Mesenchymal stem cell (in vitro differentiated cells and primary cell): ENCODE measurements around the gene EPHX1.

Experiments
- DNase-seq: peaks from one replicate; pipeline ENCODE4 v3.0.0-alpha.2; 2013
- H2AFZ ChIP-seq: one replicate; pipeline ENCODE4 v1.6.1; 2013; ENCODE audit warnings: low read depth, mild to moderate bottlenecking, control low read depth, inconsistent platforms, low read length, moderate library complexity
- H2AK5ac ChIP-seq: 2 replicates; pipeline ENCODE4 v1.6.1; 2013; ENCODE audit warnings: low read length, moderate library complexity, mild to moderate bottlenecking, inconsistent platforms; ENCODE audit not compliant: severe bottlenecking
- H2BK120ac ChIP-seq: one replicate; pipeline ENCODE4 v1.6.1; 2013; ENCODE audit warnings: low read depth, mild to moderate bottlenecking, inconsistent platforms, low read length, moderate library complexity
- H2BK12ac ChIP-seq, 2 experiments: one replicate each; pipeline ENCODE4 v1.6.1; 2013; ENCODE audit warnings: inconsistent platforms in 2 of 2, low read length in 2 of 2, mild to moderate bottlenecking in 2 of 2, moderate library complexity in 2 of 2, control low read depth in 1 of 2
- H2BK15ac ChIP-seq: one replicate; pipeline ENCODE4 v1.6.1; 2013; ENCODE audit warnings: mild to moderate bottlenecking, low read depth, inconsistent platforms; ENCODE audit not compliant: poor library complexity, severe bottlenecking
- H2BK5ac ChIP-seq: 2 replicates; pipeline ENCODE4 v1.6.1; 2013; ENCODE audit warnings: low read depth, mild to moderate bottlenecking, low read length, control low read depth, inconsistent platforms; ENCODE audit not compliant: poor library complexity, severe bottlenecking
- H3K14ac ChIP-seq, 2 experiments: one replicate each; pipeline ENCODE4 v1.6.1; 2013; ENCODE audit warnings: inconsistent platforms in 2 of 2, low read length in 2 of 2, control low read depth in 1 of 2, mild to moderate bottlenecking in 1 of 2, moderate library complexity in 1 of 2
- H3K18ac ChIP-seq, 2 experiments: one replicate each; pipeline ENCODE4 v1.6.1; 2013; ENCODE audit warnings: inconsistent platforms in 2 of 2, low read length in 2 of 2, control low read depth in 1 of 2, low read depth in 1 of 2, mild to moderate bottlenecking in 1 of 2
- H3K23ac ChIP-seq, 2 experiments: one replicate each; pipeline ENCODE4 v1.6.1; 2013; ENCODE audit warnings: inconsistent platforms in 2 of 2, low read length in 2 of 2, mild to moderate bottlenecking in 2 of 2, moderate library complexity in 2 of 2, control low read depth in 1 of 2
- H3K27ac ChIP-seq: 2 replicates; pipeline ENCODE4 v1.5.1; 2013; ENCODE audit warnings: mild to moderate bottlenecking, moderate library complexity, low read length, control low read depth, inconsistent platforms; ENCODE audit not compliant: poor library complexity, severe bottlenecking
- H3K27me3 ChIP-seq, 2 experiments: 2 replicates each; pipeline versions ENCODE4 v1.6.1 to v1.7.0; 2013; ENCODE audit warnings: low read length in 2 of 2, mild to moderate bottlenecking in 2 of 2, moderate library complexity in 2 of 2, control low read depth in 1 of 2, inconsistent platforms in 1 of 2; ENCODE audit not compliant: control insufficient read depth in 1 of 2, insufficient read depth in 1 of 2
- H3K36me3 ChIP-seq, 2 experiments: 2 replicates each; pipeline versions ENCODE4 v1.6.1 to v1.7.0; 2013; ENCODE audit warnings: low read length in 2 of 2, control low read depth in 1 of 2, inconsistent platforms in 1 of 2, low read depth in 1 of 2, mild to moderate bottlenecking in 1 of 2; ENCODE audit not compliant: insufficient read depth in 2 of 2, control insufficient read depth in 1 of 2
- H3K4ac ChIP-seq, 2 experiments: one replicate each; pipeline ENCODE4 v1.6.1; 2013; ENCODE audit warnings: inconsistent platforms in 2 of 2, low read length in 2 of 2, mild to moderate bottlenecking in 2 of 2, moderate library complexity in 2 of 2, control low read depth in 1 of 2, low read depth in 1 of 2
- H3K4me1 ChIP-seq: 2 replicates; pipeline ENCODE4 v1.6.1; 2013; ENCODE audit warnings: low read depth, low read length, control low read depth; ENCODE audit not compliant: control insufficient read depth, insufficient read depth
- H3K4me2 ChIP-seq: 2 replicates; pipeline ENCODE4 v1.6.1; 2013; ENCODE audit warnings: low read length, mild to moderate bottlenecking, inconsistent platforms; ENCODE audit not compliant: poor library complexity, severe bottlenecking
- H3K4me3 ChIP-seq, 2 experiments: 2 replicates each; pipeline versions ENCODE4 v1.5.1 to v1.7.0; 2013; ENCODE audit warnings: low read length in 2 of 2, mild to moderate bottlenecking in 2 of 2, control low read depth in 1 of 2, low read depth in 1 of 2; ENCODE audit not compliant: insufficient read depth in 1 of 2
- H3K79me1 ChIP-seq: replicated peaks from 2 replicates; pipeline ENCODE4 v1.6.1; 2013; ENCODE audit warnings: mild to moderate bottlenecking, control low read depth, low read length, inconsistent platforms; ENCODE audit not compliant: poor library complexity, severe bottlenecking
- H3K9ac ChIP-seq: 2 replicates; pipeline ENCODE4 v1.7.0; 2013; ENCODE audit warnings: mild to moderate bottlenecking, low read length, moderate library complexity
- H3K9me3 ChIP-seq: 2 replicates; pipeline ENCODE4 v1.7.0; 2013; ENCODE audit warnings: mild to moderate bottlenecking, low read length; ENCODE audit not compliant: control insufficient read depth
- H4K8ac ChIP-seq: one replicate; pipeline ENCODE4 v1.6.1; 2013; ENCODE audit warnings: inconsistent platforms, mild to moderate bottlenecking, low read length, moderate library complexity
- H4K91ac ChIP-seq: one replicate; pipeline ENCODE4 v1.6.1; 2013; ENCODE audit warnings: mild to moderate bottlenecking, low read length, inconsistent platforms
- WGBS: methylation state at CpG from one replicate; pipeline ENCODE4 v1.1.7; 2013; ENCODE audit warnings: mixed read lengths; 5-methylcytosine and 5-hydroxymethylcytosine counted together

The EPHX1 gene

DNA sequence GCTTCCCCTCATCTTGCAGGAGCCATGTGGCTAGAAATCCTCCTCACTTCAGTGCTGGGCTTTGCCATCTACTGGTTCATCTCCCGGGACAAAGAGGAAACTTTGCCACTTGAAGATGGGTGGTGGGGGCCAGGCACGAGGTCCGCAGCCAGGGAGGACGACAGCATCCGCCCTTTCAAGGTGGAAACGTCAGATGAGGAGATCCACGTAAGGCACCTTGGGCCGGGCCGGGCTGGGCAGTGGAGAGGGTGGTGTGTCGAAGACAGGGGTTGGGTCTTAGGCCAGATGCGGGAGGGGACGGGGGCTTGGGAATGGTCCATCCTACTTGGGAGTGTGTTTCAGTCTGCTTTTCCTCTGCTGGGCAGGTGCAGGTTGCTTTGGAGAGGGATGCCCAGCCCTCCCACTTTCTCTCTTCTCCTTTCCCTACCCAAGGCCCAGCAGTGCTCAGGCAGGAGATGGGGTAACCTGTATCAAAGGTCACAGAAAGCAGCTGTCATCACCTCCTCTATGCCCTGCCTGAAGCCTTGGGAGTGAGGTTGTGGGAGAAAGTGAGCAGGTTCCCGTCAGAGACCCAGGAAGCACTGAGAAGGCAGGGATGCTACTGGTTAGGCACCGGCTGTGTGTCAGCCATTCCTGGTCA is 18.9 kb downstream of the EPHX1 start:
- Histone ChIP-seq H2BK15ac (no peak overlapping the region), H4K8ac (no peak overlapping the region), H3K9me3 (no peaks in the 10 kb centered on the region), H3K9ac (no peak overlapping the region), H3K18ac (no peak overlapping the region), H3K4me2 (no peak overlapping the region), H2AK5ac (no peak overlapping the region), H3K14ac (no peak overlapping the region), H3K4me3 (no peak overlapping the region), H3K79me1 (peaks cover 22% of the 10 kb centered on the region), H3K4ac (no peak overlapping the region), H3K27ac (no peak overlapping the region), H2AFZ (no peak overlapping the region), H4K91ac (no peak overlapping the region), H2BK120ac (no peak overlapping the region), H3K4me1 (no peaks in the 10 kb centered on the region), H2BK5ac (no peak overlapping the region), H2BK12ac (no peak overlapping the region), H3K27me3 (no peaks in the 10 kb centered on the region), H3K23ac (no peak overlapping the region), H3K36me3 (peaks cover 33 to 42% of the 10 kb centered on the region in 2 experiments)
- DNase-seq = no peak
- 94% methylated on average over 14 of the region's 14 CpGs for WGBS

DNA sequence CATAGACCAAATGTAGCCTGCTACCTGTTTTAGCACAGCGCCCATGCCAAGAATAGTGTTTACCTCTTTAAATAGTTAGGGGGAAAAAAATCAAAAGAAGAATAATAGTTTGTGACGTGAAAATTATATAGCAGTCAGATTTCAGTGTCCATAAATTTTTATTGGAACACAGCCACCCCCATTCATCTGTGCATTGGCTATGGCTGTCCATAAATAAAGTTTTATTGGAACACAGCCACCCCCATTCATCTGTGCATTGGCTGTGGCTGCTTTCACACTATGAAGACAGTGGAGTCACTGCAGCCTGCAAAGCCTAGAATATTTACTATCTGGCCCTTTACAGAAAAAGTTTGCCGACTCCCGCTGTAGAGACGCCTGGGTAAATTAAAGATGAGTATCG is 20.9 kb downstream of the EPHX1 start:
- DNase-seq = no peak
- Histone ChIP-seq H2BK120ac (no peak overlapping the region), H3K23ac (no peak overlapping the region), H3K9me3 (no peaks in the 10 kb centered on the region), H3K4me2 (no peak overlapping the region), H3K18ac (no peak overlapping the region), H3K79me1 (peaks cover 12% of the 10 kb centered on the region), H3K14ac (no peak overlapping the region), H3K9ac (no peak overlapping the region), H3K27me3 (no peaks in the 10 kb centered on the region), H2BK5ac (no peak overlapping the region), H4K91ac (no peak overlapping the region), H2AFZ (no peak overlapping the region), H3K4me3 (no peak overlapping the region), H3K36me3 (peaks cover 31 to 42% of the 10 kb centered on the region in 2 experiments), H3K4me1 (no peaks in the 10 kb centered on the region), H3K27ac (no peak overlapping the region), H2BK12ac (no peak overlapping the region), H2AK5ac (no peak overlapping the region), H3K4ac (no peak overlapping the region), H4K8ac (no peak overlapping the region), H2BK15ac (no peak overlapping the region)
- 99% methylated on average over 6 of the region's 6 CpGs for WGBS

- Histone ChIP-seq H3K4me3 (peak overlapping the region in 1 of 2 experiments; percentile 35), H4K8ac (no peak overlapping the region), H2AFZ (no peak overlapping the region), H3K4me2 (no peak overlapping the region), H3K9me3 (no peaks in the 10 kb centered on the region), H3K18ac (no peak overlapping the region), H3K79me1 (no peaks in the 10 kb centered on the region), H2BK120ac (no peak overlapping the region), H2BK15ac (no peak overlapping the region), H3K27me3 (no peaks in the 10 kb centered on the region), H3K9ac (peak overlapping the region; percentile 65), H2BK12ac (no peak overlapping the region), H2AK5ac (no peak overlapping the region), H3K23ac (no peak overlapping the region), H3K4me1 (no peaks in the 10 kb centered on the region), H3K27ac (no peak overlapping the region), H3K36me3 (peaks cover 33 to 66% of the 10 kb centered on the region in 2 experiments), H3K4ac (no peak overlapping the region), H3K14ac (no peak overlapping the region), H2BK5ac (no peak overlapping the region), H4K91ac (no peak overlapping the region)
- peak; percentile 18 for DNase-seq
- 92% methylated on average over 7 of the region's 7 CpGs for WGBS
These were observed 24.7 kb downstream of the EPHX1 start for GRCh38 chr1:225834417-225835329.

- Histone ChIP-seq H3K4me1 (no peaks in the 10 kb centered on the region), H4K91ac (no peak overlapping the region), H2AK5ac (no peak overlapping the region), H3K23ac (no peak overlapping the region), H3K4me2 (no peak overlapping the region), H3K9me3 (no peaks in the 10 kb centered on the region), H2BK15ac (no peak overlapping the region), H3K79me1 (no peaks in the 10 kb centered on the region), H3K4ac (no peak overlapping the region), H3K27ac (no peak overlapping the region), H4K8ac (no peak overlapping the region), H3K9ac (no peak overlapping the region), H3K18ac (no peak overlapping the region), H2AFZ (no peak overlapping the region), H2BK5ac (no peak overlapping the region), H2BK120ac (no peak overlapping the region), H2BK12ac (no peak overlapping the region), H3K36me3 (peaks cover 39 to 68% of the 10 kb centered on the region in 2 experiments), H3K14ac (no peak overlapping the region), H3K4me3 (no peak overlapping the region), H3K27me3 (no peaks in the 10 kb centered on the region)
- DNase-seq = no peak
- WGBS = 97% methylated on average over 3 of the region's 3 CpGs
These were observed 25.9 kb downstream of the EPHX1 start for GRCh38 chr1:225835856-225836255.
